Activated CD4-positive, alpha-beta T cell treated with anti-CD3 and anti-CD28 coated beads for 4 hours (primary cell): ENCODE results near the gene MTMR3.
"Not testable (repeated sequence)": the region's sequence is repeated elsewhere in the genome, so short reads cannot be mapped to it uniquely, and the experiment has no call there.

Experiments
- DNase-seq, 2 donors: peaks; one replicate each; pipeline ENCODE4 v3.0.0-alpha.2; 2020

MTMR3 gene

GRCh38 chr22:29972121-29972520 lies 89.1 kb downstream of the MTMR3 start:
- DNase-seq, result no peak

- no peak for DNase-seq
Observed at GRCh38 chr22:29973269-29973668, 90.3 kb downstream of the MTMR3 start.

GRCh38 chr22:29973680-29974079 lies 90.7 kb downstream of the MTMR3 start:
- not testable (repeated sequence) for DNase-seq

- no peak for DNase-seq
Observed at GRCh38 chr22:29975494-29975893, 92.5 kb downstream of the MTMR3 start.

GRCh38 chr22:29977107-29977506 lies 94.1 kb downstream of the MTMR3 start:
- DNase-seq, result no peak

GRCh38 chr22:29979777-29980321 lies 96.9 kb downstream of the MTMR3 start:
- DNase-seq, result no peak

GRCh38 chr22:29983296-29983917 lies 100.4 kb downstream of the MTMR3 start:
- no peak for DNase-seq

- no peak for DNase-seq
Observed at GRCh38 chr22:29985912-29986311, 102.9 kb downstream of the MTMR3 start.

- no peak for DNase-seq
Observed at GRCh38 chr22:29987137-29987536, 104.2 kb downstream of the MTMR3 start.

- DNase-seq, result no peak
Observed at GRCh38 chr22:29988719-29989118, 105.7 kb downstream of the MTMR3 start.

GRCh38 chr22:29989446-29989845 lies 106.5 kb downstream of the MTMR3 start:
- DNase-seq, result no peak

- no peak for DNase-seq
Observed at GRCh38 chr22:29992341-29993275, 109.6 kb downstream of the MTMR3 start.

- no peak for DNase-seq
Observed at GRCh38 chr22:29994027-29994715, 111.2 kb downstream of the MTMR3 start.

GRCh38 chr22:29994943-29995342 lies 112.0 kb downstream of the MTMR3 start:
- no peak for DNase-seq

GRCh38 chr22:29997107-29997506 lies 114.1 kb downstream of the MTMR3 start:
- no peak for DNase-seq

- no peak for DNase-seq
Observed at GRCh38 chr22:29997516-29997915, 114.5 kb downstream of the MTMR3 start.

GRCh38 chr22:29998627-29999384 lies 115.8 kb downstream of the MTMR3 start:
- no peak for DNase-seq

GRCh38 chr22:30000566-30000965 lies 117.6 kb downstream of the MTMR3 start:
- no peak for DNase-seq

- DNase-seq, result no peak
Observed at GRCh38 chr22:30001459-30001858, 118.5 kb downstream of the MTMR3 start.

GRCh38 chr22:30002861-30003486 lies 120.0 kb downstream of the MTMR3 start:
- no peak for DNase-seq

GRCh38 chr22:30004101-30004500 lies 121.1 kb downstream of the MTMR3 start:
- DNase-seq, result no peak

- no peak for DNase-seq
Observed at GRCh38 chr22:30004694-30005093, 121.7 kb downstream of the MTMR3 start.
